SK-N-MC (cell line): Measurements from ENCODE around the gene TACC3.

Source experiments
- DNase-seq: peaks from one replicate; pipeline ENCODE4 v3.0.0-alpha.2; 2011; ENCODE audit warnings: low read depth, low spot score
- H3K27ac ChIP-seq: fragments of 200-600 bp; sonication (generic); 2 replicates; pipeline ENCODE4 v1.5.1; 2016; ENCODE audit warnings: mixed run types
- H3K36me3 ChIP-seq: fragments of 200-600 bp; sonication (generic); 2 replicates; pipeline ENCODE4 v1.6.1; 2017; ENCODE audit warnings: antibody characterized with exemption, low read length, mixed read lengths; ENCODE audit not compliant: insufficient read depth
- H3K4me3 ChIP-seq: fragments of 200-600 bp; sonication (generic); 2 replicates; pipeline ENCODE4 v1.5.1; 2016
- H3K9ac ChIP-seq: fragments of 200-600 bp; sonication (generic); 2 replicates; pipeline ENCODE4 v1.8.0; 2017; ENCODE audit warnings: mixed run types, mixed read lengths; ENCODE audit not compliant: insufficient read length
- H3K9me3 ChIP-seq: fragments of 200-600 bp; sonication (generic); 2 replicates; pipeline ENCODE4 v1.6.1; 2017; ENCODE audit warnings: low read depth, mild to moderate bottlenecking, antibody characterized with exemption, low read length, moderate library complexity, mixed read lengths
- EZH2 ChIP-seq: fragments of 200-600 bp; sonication (generic); IDR thresholded peaks from one replicate; pipeline ENCODE4 v1.6.1; 2017; ENCODE audit warnings: antibody characterized with exemption
- FOXP2 ChIP-seq: optimal IDR thresholded peaks from 2 replicates; pipeline ENCODE3; 2011; ENCODE audit warnings: mild to moderate bottlenecking, moderate library complexity; ENCODE audit not compliant: insufficient read depth; ENCODE audit errors: extremely low read length, control extremely low read depth
- POLR2AphosphoS5 ChIP-seq: IDR thresholded peaks from 2 replicates; pipeline ENCODE4 v1.6.1; 2012; ENCODE audit warnings: mild to moderate bottlenecking, low read depth, low read length, borderline replicate concordance

Gene TACC3

GRCh38 chr4:1727117-1728031, 6.1 kb downstream of the TACC3 start:
- peaks cover 92% of the 10 kb centered on the region for H3K36me3 ChIP-seq
- TF ChIP-seq POLR2AphosphoS5 (no peak), EZH2 (no peak), FOXP2 (no peak)
- H3K9ac ChIP-seq: no peak overlapping the region
- no peak overlapping the region for H3K27ac ChIP-seq
- no peak for DNase-seq
- no peak overlapping the region for H3K4me3 ChIP-seq
- no peaks in the 10 kb centered on the region for H3K9me3 ChIP-seq

- no peak overlapping the region for H3K9ac ChIP-seq
- peaks cover 94% of the 10 kb centered on the region for H3K36me3 ChIP-seq
- no peak overlapping the region for H3K27ac ChIP-seq
- TF ChIP-seq EZH2 (no peak), POLR2AphosphoS5 (no peak), FOXP2 (no peak)
- no peak overlapping the region for H3K4me3 ChIP-seq
- DNase-seq: no peak
- H3K9me3 ChIP-seq: no peaks in the 10 kb centered on the region
Observed at GRCh38 chr4:1728061-1728980, 7.0 kb downstream of the TACC3 start.

- Histone ChIP-seq H3K27ac (no peak overlapping the region), H3K4me3 (no peak overlapping the region), H3K36me3 (peaks cover 95% of the 10 kb centered on the region), H3K9me3 (no peaks in the 10 kb centered on the region), H3K9ac (no peak overlapping the region)
- DNase-seq: no peak
- TF ChIP-seq POLR2AphosphoS5: no peak
- TF ChIP-seq FOXP2: no peak
- no peak for TF ChIP-seq EZH2
Observed at GRCh38 chr4:1730532-1731135, 9.3 kb downstream of the TACC3 start.

- H3K27ac ChIP-seq: no peak overlapping the region
- TF ChIP-seq POLR2AphosphoS5 (no peak), FOXP2 (no peak), EZH2 (no peak)
- no peak for DNase-seq
- H3K4me3 ChIP-seq: no peak overlapping the region
- peaks cover 95% of the 10 kb centered on the region for H3K36me3 ChIP-seq
- H3K9ac ChIP-seq: no peak overlapping the region
- no peaks in the 10 kb centered on the region for H3K9me3 ChIP-seq
Observed at GRCh38 chr4:1731180-1731579, 9.9 kb downstream of the TACC3 start.

- peaks cover 9% of the 10 kb centered on the region; the same call in 1 of the 2 replicates for H3K9me3 ChIP-seq
- no peak overlapping the region for H3K9ac ChIP-seq
- H3K27ac ChIP-seq: no peak overlapping the region
- no peak for TF ChIP-seq POLR2AphosphoS5
- TF ChIP-seq EZH2: no peak
- no peak for TF ChIP-seq FOXP2
- DNase-seq: no peak
- peaks cover 95% of the 10 kb centered on the region for H3K36me3 ChIP-seq
- H3K4me3 ChIP-seq: no peak overlapping the region
Observed at GRCh38 chr4:1732911-1733310, 11.6 kb downstream of the TACC3 start.

- Histone ChIP-seq H3K9me3 (peaks cover 11% of the 10 kb centered on the region; the same call in 1 of the 2 replicates), H3K27ac (no peak overlapping the region), H3K9ac (no peak overlapping the region), H3K36me3 (peaks cover 97% of the 10 kb centered on the region), H3K4me3 (no peak overlapping the region)
- no peak for DNase-seq
- TF ChIP-seq POLR2AphosphoS5 (no peak), FOXP2 (no peak), EZH2 (no peak)
Observed at GRCh38 chr4:1735215-1735614, 13.9 kb downstream of the TACC3 start.

GRCh38 chr4:1736812-1737211, 15.5 kb downstream of the TACC3 start:
- H3K4me3 ChIP-seq: no peak overlapping the region
- no peak overlapping the region for H3K9ac ChIP-seq
- TF ChIP-seq EZH2 (no peak), POLR2AphosphoS5 (no peak)
- DNase-seq: no peak
- peaks cover 11% of the 10 kb centered on the region; the same call in 1 of the 2 replicates for H3K9me3 ChIP-seq
- H3K27ac ChIP-seq: no peak overlapping the region
- H3K36me3 ChIP-seq: peaks cover 98% of the 10 kb centered on the region

- Histone ChIP-seq H3K36me3 (peaks cover 93% of the 10 kb centered on the region), H3K4me3 (no peak overlapping the region), H3K9me3 (peaks cover 11% of the 10 kb centered on the region; the same call in 1 of the 2 replicates), H3K27ac (no peak overlapping the region), H3K9ac (no peak overlapping the region)
- TF ChIP-seq EZH2: no peak
- TF ChIP-seq FOXP2: no peak
- TF ChIP-seq POLR2AphosphoS5: no peak
- no peak for DNase-seq
Observed at GRCh38 chr4:1737666-1738065, 16.3 kb downstream of the TACC3 start.
